ENCODE results near the gene ERBB2. TPM values are rescaled to one million over a fixed set of nuclear protein-coding genes. Genes with fewer than 3 reads are reported as not detected.

The ERBB2 gene
- total and polyA plus RNA-seq, 2 of the 13 experiments (the other 11 are each of a cell fraction or from before 2014, with no cell fraction given), result 57.7 to 64.1 TPM

DNA sequence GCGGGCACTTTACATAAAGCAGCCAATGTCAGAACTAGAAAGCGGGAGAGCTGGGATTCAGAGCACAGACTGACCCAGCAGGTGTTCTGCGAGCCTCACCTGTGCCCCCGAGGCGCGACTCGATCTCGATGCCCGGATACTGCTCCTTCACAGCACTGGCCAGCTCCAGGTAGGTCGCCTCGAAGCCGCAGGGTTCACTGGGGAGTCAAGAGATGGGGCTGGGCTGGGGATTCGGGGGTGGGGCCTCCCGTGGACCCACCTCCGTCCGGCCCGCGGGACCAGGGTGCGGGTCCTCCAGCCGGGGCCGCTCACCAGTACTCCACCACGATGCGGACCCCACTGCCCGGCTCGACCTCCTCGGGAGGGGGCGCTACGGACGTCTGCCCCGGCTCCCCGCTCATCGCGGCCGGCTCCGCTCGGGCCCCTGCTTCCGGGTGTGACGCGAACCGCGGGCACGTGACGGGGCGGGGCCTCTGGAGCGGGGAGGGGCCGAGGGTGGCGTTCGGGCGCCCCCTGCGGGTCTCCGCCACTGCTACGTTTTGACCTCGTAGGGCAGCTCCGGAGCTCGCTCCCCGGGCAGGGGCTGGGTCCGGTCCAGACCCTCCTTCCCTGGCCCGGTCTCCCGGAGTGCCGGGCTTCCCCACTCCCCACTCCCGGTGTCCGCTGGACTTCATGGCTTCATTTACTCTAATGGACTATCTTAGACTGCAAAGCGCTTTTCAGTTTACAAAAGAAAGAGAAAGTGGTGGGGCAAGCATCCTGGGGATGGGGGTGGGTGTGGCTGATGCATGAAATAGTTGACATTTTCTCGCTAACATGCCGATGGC is 30.4 kb downstream of the ERBB2 start, which contains the start of gene MIEN1 (continued):
- TF ChIP-seq, protein P1, sequence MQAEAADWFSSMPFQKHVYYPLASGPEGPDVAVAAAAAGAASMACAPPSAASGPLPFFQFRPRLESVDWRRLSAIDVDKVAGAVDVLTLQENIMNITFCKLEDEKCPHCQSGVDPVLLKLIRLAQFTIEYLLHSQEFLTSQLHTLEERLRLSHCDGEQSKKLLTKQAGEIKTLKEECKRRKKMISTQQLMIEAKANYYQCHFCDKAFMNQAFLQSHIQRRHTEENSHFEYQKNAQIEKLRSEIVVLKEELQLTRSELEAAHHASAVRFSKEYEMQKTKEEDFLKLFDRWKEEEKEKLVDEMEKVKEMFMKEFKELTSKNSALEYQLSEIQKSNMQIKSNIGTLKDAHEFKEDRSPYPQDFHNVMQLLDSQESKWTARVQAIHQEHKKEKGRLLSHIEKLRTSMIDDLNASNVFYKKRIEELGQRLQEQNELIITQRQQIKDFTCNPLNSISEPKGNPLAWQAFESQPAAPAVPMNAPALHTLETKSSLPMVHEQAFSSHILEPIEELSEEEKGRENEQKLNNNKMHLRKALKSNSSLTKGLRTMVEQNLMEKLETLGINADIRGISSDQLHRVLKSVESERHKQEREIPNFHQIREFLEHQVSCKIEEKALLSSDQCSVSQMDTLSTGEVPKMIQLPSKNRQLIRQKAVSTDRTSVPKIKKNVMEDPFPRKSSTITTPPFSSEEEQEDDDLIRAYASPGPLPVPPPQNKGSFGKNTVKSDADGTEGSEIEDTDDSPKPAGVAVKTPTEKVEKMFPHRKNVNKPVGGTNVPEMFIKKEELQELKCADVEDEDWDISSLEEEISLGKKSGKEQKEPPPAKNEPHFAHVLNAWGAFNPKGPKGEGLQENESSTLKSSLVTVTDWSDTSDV (CRISPR knock-in tag; IDR thresholded peaks at IDR 0.05), result peak; percentile 95
- TF ChIP-seq ZNF550 (CRISPR knock-in tag; IDR thresholded peaks at IDR 0.05; ENCODE audit: borderline replicate concordance), result peak; percentile 60; the same call in 1 of the 2 replicates
- no peak for TF ChIP-seq ONECUT2 (CRISPR knock-in tag; IDR thresholded peaks at IDR 0.05)
- TF ChIP-seq, protein P2, sequence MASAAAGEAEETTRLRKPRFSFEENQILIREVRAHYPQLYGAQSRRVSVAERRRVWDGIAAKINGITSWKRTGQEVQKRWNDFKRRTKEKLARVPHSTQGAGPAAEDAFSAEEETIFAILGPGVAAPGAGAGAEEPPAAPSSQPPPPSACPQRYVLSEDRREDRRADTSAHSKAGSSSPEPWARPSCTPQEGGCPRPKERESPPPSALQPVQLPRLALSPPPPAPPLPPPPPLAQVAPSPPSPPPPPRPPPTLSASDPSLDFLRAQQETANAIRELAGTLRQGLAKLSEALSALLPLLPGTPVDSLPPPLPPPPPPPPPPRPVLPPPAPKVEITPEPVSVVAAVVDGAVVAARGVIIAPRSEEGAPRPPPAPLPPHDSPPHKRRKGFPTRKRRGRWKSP (CRISPR knock-in tag; IDR thresholded peaks at IDR 0.05), result no peak; the same call in none of the 2 replicates
- TF ChIP-seq ZNF136 (CRISPR knock-in tag; IDR thresholded peaks at IDR 0.05; ENCODE audit: low read depth), result peak; percentile 87; the same call in 1 of the 2 replicates
- peak; percentile 23; the same call in 1 of the 2 replicates for TF ChIP-seq ZIK1 (CRISPR knock-in tag; IDR thresholded peaks at IDR 0.05; ENCODE audit: borderline replicate concordance, low read depth)
- no peak for TF ChIP-seq ZNF30 (CRISPR knock-in tag; IDR thresholded peaks at IDR 0.05)
- TF ChIP-seq POLR2A (IDR thresholded peaks at IDR 0.05; ENCODE audit: insufficient read depth in 1 of 2, low read depth in 2 of 2, low read length in 2 of 2), result peak; percentile 56 to 84
- TF ChIP-seq ZNF18 (CRISPR knock-in tag; IDR thresholded peaks at IDR 0.05; ENCODE audit: insufficient replicate concordance), result peak; percentile 82
- TF ChIP-seq MED8 (CRISPR knock-in tag; IDR thresholded peaks at IDR 0.05; ENCODE audit: insufficient replicate concordance), result no peak
- TF ChIP-seq E2F1 (CRISPR knock-in tag; IDR thresholded peaks at IDR 0.05), result no peak
- no peak; the same call in 1 of the 2 replicates for TF ChIP-seq ZNF276 (CRISPR knock-in tag; IDR thresholded peaks at IDR 0.05; ENCODE audit: low read depth)
- peak; percentile 31; the same call in 1 of the 2 replicates for TF ChIP-seq SP140L (CRISPR knock-in tag; IDR thresholded peaks at IDR 0.05; ENCODE audit: borderline replicate concordance)
- peak; percentile 83; the same call in 1 of the 2 replicates for TF ChIP-seq MAF1 (CRISPR knock-in tag; IDR thresholded peaks at IDR 0.05; ENCODE audit: borderline replicate concordance)
- TF ChIP-seq KAT7 (CRISPR knock-in tag; IDR thresholded peaks at IDR 0.05; ENCODE audit: borderline replicate concordance), result peak; percentile 78; the same call in 1 of the 2 replicates
- no peak; the same call in 1 of the 2 replicates for TF ChIP-seq EED (CRISPR knock-in tag; IDR thresholded peaks at IDR 0.05)
- TF ChIP-seq ZNF788 (CRISPR knock-in tag; IDR thresholded peaks at IDR 0.05; ENCODE audit: borderline replicate concordance), result peak; percentile 92; the same call in 1 of the 2 replicates
- TF ChIP-seq, protein P3, sequence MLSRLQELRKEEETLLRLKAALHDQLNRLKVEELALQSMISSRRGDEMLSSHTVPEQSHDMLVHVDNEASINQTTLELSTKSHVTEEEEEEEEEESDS (CRISPR knock-in tag; IDR thresholded peaks at IDR 0.05; ENCODE audit: borderline replicate concordance), result 0 out of 2 replicates have a peak, but pooled peaks have one; percentile 43
- TF ChIP-seq ZNF562 (CRISPR knock-in tag; IDR thresholded peaks at IDR 0.05; ENCODE audit: borderline replicate concordance), result no peak
